ENCODE data around the gene ANKH.

- TF ChIP-seq CTCF (IDR thresholded peaks at IDR 0.05) (no peak), POLR2A (IDR thresholded peaks at IDR 0.05) (no peak)
Observed at GRCh38 chr5:14683906-14684455, 187.6 kb downstream of the ANKH start.
